ENCODE results near the gene GSE1.

GRCh38 chr16:85580684-85581083 is 32.4 kb upstream of the GSE1 start:
- no peak for TF ChIP-seq CTCF (IDR thresholded peaks at IDR 0.05)
- no peak for TF ChIP-seq ZFX (IDR thresholded peaks at IDR 0.05; ENCODE audit: borderline replicate concordance)
